Activated CD4-positive, CD25-positive, alpha-beta regulatory T cell treated with anti-CD3 and anti-CD28 coated beads, Interleukin-2, amount 50 U/mL, for 24 hours (primary cell): Measurements from ENCODE around the gene PSMD7.

Experiments
- ATAC-seq, 2 donors: fragments of 150-1000 bp; cut with Tn5 transposase; one replicate each; pipeline ENCODE4 v1.10.0; 2021; ENCODE audit warnings: mild to moderate bottlenecking in 1 of 2, moderate library complexity in 1 of 2

PSMD7 gene

GRCh38 chr16:74296432-74297144, at the start of gene PSMD7:
PSMD7 (plus strand) TSS chr16:74296814; CDS start chr16:74296915, 101 bp downstream.
- ATAC-seq: peak; percentile 91 to 94

GRCh38 chr16:74249254-74249653, 47.4 kb upstream of the PSMD7 start:
- ATAC-seq: no peak

GRCh38 chr16:74249846-74250245, 46.8 kb upstream of the PSMD7 start:
- ATAC-seq: no peak

DNA sequence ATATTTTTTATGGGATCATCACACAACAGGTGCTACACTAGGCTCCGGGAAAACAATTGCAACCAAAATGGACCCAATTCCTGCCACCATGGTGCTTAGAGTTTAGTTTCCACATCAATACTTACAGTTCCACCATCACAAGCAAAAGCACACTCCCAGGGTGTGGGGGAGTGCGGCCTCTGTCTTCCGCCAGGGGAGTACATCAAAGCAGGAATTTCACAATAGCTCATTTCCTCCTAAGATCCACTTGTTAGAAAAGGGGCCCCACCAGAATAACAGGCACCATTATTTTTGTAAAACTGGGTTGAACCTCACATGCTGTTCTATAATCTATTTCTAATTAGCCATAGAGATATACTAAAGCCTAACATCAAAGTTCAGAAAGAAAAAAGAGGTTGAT, 44.3 kb upstream of the PSMD7 start:
- no peak for ATAC-seq

GRCh38 chr16:74253161-74253938, 43.3 kb upstream of the PSMD7 start:
- ATAC-seq: no peak

- no peak for ATAC-seq
Observed at GRCh38 chr16:74257061-74257460, 39.6 kb upstream of the PSMD7 start.

DNA sequence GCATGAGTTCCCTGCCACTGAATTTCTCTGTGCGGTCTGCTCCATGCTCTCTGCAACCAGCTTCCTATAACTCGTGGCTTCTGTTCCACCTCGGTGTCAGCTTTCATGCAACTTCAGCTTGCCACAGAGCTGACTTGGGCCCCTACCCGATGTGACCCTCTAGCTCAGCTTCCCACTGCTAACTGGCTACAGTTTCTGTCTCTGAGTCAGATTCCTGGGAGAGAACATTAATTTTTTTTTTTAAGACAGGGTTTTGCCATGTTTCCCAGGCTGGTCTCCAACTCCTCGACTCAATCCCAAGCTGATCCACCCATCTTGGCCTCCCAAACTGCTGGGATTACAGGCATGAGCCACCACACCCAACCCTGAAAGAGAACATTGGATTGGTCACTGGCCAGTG, 35.5 kb upstream of the PSMD7 start:
- ATAC-seq: no peak

- no peak for ATAC-seq
Observed at GRCh38 chr16:74264811-74265210, 31.8 kb upstream of the PSMD7 start.

DNA sequence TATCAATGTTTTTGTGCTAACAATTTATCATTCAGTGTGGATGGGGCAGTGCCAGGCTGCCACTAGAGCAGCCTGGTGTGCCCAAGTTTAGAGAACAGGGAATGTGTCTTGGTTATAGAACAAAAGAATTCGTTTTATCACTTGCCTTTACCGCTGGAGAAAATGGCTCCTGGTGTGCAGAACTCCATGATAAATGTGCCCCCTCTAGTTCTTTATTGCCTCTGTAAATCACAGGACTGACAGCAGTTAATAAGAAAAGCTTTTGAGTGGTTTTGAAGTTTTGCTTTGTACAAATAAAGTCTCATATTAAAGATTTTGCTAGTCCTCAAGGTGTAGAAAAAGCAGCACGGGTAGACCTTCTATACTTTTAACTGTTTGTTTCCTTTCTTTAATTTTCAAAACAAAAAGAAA, 28.2 kb upstream of the PSMD7 start:
- ATAC-seq: no peak

- ATAC-seq: no peak
Observed at GRCh38 chr16:74271872-74272271, 24.7 kb upstream of the PSMD7 start.

- ATAC-seq: no peak
Observed at GRCh38 chr16:74275031-74275636, 21.5 kb upstream of the PSMD7 start.

GRCh38 chr16:74275711-74276110, 20.9 kb upstream of the PSMD7 start:
- no peak for ATAC-seq

GRCh38 chr16:74277974-74278373, 18.6 kb upstream of the PSMD7 start:
- no peak for ATAC-seq

DNA sequence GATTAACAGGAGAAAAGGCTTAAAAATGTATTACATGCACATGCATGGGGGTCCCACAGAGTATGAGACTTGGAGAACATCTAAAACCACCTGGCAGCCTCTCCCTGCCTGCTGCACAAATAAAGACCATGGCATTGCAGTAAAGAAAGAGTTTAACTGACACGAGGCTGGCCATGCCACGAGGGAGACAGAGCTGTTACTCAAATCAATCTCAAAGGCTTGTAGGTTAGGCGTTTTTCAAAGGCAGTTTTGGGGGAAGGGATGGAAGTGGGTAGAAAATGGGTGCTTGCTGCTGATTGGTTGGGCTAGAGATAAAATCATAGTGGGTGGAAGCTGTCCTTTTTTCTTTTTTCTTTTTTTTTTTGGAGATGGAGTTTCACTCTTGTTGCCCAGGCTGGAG, 17.3 kb upstream of the PSMD7 start:
- ATAC-seq: no peak

DNA sequence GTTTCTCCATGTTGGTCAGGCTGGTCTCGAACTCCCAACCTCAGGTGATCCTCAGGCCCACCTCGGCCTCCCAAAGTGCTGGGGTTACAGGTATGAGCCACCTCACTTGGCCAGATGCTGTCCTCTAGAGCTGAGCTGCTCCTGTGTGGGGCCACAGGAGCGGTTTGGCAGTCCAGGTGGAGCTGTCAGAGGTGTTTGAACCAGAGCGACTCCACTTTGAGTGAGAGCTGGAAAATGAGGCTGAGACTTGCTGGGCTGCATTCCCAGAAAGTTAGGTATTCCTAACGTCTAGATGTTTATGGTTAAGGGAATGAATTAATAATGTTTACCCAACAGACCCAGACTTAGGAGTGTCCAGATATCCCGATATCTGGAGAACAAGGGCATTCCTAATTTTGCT, 16.8 kb upstream of the PSMD7 start:
- ATAC-seq: no peak

DNA sequence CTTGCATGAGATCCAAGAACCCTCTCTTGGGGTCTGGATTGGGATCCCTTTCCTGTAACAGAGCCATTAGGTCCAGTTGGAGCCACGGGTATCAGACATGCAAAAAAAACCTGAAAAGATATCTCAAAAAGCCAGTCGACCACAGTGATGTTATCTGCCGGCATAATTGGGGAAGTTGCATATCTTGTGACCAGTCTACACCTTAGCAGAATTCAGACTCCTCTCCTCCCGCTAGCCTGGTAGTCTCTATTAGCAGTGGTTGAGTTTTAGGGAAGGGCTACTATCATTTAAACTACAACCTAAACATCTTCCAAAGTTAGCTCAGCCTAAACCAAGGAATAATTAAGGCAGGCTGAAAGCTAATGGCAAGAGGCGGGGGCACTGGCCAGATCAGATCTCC, 16.2 kb upstream of the PSMD7 start:
- no peak for ATAC-seq

DNA sequence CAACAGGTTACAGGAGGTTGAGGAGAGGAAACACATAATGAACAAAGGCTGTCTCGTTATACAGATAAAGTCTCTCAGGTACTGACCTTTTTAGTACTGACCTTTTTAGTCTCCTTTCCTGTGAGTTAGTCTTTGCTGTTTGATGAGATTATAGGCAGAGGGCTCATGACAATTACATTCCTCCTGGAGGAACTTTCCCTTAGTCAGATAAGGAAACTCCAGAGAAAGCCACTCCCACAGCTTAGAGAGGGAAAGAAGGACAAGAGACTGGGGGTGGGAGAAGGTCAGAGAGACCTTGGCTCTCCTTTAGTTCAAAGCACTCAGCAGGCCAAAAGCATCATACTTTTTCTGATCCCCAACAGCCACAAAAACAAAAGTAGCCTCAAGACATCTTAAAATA, 15.3 kb upstream of the PSMD7 start:
- no peak for ATAC-seq

DNA sequence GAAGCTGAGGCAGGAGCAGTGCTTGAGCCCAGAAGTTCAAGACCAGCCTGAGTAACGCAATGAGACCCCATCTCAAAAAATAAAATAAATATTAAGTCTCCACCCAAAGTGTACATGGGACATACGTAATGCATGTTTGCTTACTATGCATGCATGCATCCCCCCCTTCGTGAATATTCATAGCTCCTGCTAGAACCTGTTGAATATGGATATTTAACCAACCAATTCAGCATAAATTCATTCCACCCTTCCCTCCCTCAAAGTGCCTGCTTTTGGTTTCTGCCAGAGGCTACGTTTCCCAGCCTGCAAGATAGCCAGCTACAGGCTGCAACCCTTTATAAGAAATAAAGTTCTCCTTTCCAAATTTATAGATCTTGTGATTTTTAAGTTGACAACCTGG, 12.9 kb upstream of the PSMD7 start:
- ATAC-seq: no peak

DNA sequence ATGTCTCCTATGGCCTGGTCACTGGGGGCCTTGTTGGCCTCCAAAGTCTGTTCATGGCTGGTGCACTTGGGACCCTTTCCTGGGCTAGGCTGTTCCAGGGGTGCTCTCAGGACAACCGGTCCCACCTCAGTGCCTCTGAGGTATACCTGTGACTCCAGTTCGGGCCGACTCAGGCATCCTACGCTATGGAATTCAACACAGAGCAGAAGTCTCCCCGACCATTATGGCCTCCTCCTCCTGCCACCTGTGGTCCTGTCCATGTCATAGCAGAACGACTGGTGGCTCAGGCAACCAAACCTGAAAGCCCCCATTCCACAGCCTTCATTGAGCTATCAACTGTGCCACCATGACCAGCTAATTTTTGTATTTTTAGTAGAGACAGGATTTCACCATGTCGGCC, 8.5 kb upstream of the PSMD7 start:
- no peak for ATAC-seq

- no peak for ATAC-seq
Observed at GRCh38 chr16:74290356-74290755, 6.3 kb upstream of the PSMD7 start.

DNA sequence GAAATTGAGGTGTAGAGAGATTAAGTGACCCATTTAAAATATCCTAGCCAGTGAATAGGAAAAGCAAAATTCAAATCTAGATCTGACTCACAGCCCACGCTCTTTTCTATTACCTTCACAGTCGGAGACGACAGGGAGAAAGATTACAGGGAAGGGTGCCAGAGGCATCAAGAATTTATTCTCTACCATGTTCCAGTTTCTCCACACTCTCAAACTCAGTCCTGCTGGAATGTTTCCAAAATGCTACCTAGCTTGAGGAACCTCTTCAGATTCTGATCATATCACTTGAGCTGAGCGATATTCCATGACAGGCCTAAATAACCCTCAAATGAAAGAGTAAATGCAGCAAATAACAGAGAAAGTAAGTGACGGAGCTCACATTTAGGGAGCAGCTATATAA, 5.4 kb upstream of the PSMD7 start:
- no peak for ATAC-seq

GRCh38 chr16:74291577-74292208, 4.9 kb upstream of the PSMD7 start:
- ATAC-seq: no peak

DNA sequence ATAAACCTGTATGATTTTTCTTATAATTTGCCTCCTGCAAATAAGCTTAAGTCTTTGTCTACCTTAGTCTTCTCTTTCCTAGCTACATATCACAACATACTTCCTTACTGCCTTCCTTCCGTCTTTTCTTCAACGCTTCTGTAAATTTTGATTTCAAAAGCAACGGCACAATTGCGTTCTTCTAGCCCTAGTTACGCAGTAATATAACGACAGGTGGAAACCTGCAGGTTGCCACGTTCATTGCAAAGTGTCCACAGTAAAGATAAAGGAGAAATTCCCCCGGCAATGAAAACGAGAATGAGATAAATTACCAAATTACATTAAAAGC, 546 bp upstream of the PSMD7 start:
- ATAC-seq: peak in 1 of 2 donors; percentile 1
